Measurements from ENCODE around the gene CCNH.
A peak's percentile ranks its signal among the peaks of the same experiment; 100 is the strongest.

Gene CCNH

DNA sequence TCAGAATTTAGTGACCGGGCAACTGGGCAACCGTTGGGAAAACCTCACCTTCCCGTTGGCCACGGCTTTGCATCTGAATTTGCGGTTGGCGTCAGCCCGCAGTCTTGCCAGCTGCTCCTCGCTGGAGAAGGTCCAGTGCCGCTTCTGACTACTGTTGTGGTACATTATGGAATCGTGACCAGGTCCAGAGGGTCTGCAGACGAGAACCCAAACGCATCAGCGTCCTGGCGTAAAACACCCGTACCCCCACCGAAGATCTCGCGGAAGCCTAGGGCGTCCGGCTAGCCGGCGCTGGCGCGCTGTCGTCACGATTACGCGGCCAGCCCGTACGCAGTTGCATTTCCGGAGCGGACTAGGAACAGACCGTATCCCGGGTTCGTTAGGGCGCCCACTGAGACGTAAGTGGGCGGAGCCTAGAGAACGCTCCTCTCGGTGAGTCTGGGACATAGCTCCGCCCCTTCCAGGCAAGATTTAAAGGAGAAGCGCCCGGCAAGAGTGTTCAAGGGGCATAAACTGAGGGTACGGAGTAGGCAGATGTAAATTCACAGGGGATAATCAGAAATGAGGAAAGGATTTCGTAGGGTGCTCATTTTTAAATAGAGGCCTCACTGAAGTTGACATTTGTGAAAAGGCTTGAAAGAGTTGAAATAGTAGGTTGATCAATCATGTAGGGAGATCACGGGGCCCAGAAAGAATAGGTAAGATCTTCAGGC lies at the start of gene CCNH:
Gene CCNH, minus strand, starts transcription at position 301 of the 713 bp plus-strand sequence. Its CDS starts 136 bp downstream, at position 165.
- DNase-seq, result peak; percentile 87 to 93 (median 90)

DNA sequence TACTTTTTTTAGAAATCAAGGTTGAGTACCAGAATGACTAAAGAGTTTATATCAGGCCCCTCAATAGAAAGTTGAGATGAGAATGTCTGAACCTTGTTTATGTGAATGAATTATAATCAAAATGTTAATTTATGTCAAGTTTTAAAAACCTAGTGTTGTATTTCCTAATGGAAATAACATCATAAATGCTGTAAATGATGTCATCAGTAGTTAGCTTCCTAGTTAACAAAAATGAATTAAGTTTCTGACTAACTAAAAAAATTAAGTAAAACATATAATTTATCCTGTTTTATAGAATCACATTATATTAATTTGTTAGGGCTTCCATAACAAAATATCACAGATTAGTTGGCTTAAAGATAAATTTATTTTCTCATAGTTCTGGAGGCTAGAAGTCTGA lies 45.0 kb upstream of the CCNH start:
- no peak for DNase-seq

DNA sequence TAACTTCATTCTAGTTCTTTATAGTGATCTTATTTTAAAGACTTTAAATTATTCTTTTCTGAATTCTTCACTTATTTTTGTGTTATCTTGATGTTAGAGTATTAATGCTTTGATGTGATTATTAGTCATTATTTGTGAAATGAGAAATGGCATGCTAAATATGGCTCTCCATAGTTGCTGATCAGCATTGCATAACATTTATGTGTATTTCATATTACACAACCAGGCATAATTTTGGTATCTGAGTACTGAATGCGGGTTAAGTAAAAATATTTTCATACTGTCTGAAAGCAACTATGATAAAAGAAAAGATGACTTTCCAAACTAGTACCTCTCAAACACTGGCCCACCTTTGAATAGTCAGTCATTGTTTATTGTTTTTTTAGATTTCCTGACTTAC lies 41.1 kb upstream of the CCNH start:
- no peak for DNase-seq

DNA sequence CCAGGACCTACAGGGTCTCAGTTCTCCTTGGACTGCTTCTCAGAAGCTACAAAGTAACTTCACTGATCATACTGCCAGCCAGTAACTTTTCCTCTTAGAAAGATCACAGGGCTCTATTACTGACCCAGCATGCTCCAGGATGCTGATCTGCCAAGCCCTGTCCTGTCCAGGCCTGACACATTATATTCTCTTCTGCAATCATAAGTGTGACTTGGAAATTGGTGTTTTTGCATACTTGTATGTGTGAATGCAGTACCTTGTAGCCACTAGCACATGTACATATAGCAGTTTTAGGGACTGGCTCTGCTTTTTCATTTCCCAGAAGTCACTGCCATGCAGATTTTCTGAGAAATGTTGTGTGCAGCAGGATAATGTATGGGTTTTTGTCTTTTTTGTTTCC lies 40.1 kb upstream of the CCNH start:
- DNase-seq, result no peak

- no peak for DNase-seq
These were observed 29.7 kb upstream of the CCNH start for GRCh38 chr5:87442419-87442818.

DNA sequence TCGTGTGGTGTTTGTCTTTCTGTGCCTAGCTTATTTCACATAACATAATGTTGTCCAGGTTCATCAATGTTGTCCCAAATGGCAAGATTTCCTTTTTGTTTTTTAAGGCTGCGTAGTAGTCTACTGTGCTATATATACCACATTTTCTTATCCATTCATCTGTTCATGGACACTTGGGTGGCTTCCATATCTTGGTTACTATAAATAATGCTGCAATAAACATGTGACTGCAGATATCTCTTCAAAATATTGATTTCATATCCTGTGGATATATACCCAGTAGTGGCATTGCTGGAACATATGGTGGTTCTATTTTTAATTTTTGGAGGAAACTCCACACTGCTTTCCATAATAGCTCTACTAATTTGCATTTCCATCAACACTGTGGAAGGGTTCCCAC lies 25.5 kb upstream of the CCNH start:
- no peak for DNase-seq

DNA sequence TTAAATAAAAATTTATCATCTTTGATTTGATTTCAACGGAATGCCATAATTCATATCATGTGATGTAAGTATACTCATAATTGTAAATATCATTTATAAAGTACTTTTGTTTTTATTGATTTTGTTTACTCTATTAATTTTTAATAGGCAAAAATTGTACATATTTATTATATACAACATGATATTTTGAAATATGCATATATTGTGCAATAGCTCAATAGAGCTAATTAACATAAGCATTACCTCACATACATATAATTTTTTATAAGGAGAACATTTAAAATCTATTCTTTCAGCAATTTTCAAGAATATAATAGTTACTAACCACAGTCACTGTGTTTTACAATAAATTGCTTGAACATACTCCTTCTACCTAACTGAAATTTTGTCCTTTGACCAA lies 25.0 kb upstream of the CCNH start:
- no peak for DNase-seq

DNA sequence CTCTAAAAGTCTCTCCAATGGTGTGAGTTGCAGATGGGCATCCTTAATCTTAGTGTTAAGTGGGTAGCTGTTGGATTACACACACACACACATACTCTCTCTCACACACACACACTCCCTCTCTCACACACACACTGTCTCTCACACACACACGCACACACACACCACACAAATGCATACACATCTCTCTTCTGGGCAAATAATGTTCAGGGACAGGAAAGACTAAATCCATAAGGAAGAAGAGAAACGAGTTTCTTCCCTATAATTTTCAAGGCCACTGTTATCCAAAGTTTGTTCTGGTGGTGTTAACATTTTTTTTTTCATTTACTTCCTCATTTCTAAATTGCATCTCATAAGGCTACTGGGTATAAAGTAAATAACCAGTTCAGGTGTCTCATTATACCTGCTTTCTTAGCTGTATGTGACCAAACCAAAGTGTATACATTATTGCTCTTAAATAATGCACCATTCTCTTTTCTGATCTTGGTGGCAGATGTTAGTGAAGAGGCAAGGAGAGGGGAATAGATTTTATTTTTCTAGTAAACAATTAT lies 22.5 kb upstream of the CCNH start:
- DNase-seq, result no peak

- DNase-seq, result no peak
These were observed 21.7 kb upstream of the CCNH start for GRCh38 chr5:87434461-87434860.

DNA sequence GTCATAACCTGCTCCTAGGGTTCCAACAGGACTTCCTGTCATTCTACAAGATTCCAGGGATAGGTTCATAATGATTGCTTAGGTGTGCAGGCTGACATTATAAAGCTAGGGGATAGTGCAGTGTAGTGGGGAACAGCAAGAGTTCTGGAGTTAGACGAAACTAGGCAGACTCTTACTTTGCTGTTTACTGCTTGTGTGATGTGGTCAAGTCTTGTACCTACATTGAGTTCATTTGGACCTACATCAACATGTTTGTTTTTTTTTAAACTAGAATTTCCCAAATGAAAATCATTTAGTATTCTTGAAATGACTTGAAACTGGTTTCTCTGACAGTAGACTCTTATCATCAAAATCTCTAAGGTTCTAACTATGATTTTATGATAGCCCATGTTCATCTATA lies 21.2 kb upstream of the CCNH start:
- no peak for DNase-seq

- no peak for DNase-seq
These were observed 19.7 kb upstream of the CCNH start for GRCh38 chr5:87432460-87432859.

GRCh38 chr5:87430863-87431457 lies 18.2 kb upstream of the CCNH start:
- no peak for DNase-seq

GRCh38 chr5:87423755-87424154 lies 11.0 kb upstream of the CCNH start:
- DNase-seq, result no peak

DNA sequence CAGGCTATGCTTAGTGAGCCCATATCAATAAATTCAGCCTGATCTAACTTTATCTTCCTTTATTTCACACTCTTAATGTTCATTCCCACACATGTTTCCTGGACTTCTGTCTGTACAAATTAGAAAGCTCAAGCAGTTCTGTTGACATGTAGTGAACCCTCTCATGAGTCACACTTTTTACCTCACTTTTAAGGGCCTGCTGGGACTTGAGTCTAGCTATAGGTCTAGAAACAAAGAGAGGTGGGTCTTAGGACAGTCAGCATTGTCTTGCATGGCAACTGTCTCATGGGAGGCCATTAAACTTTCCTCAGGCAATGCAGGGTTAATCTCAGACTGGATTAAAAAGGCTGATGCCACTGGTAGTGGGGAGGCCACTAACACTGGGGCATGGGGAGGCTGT lies 8.6 kb upstream of the CCNH start:
- no peak for DNase-seq

DNA sequence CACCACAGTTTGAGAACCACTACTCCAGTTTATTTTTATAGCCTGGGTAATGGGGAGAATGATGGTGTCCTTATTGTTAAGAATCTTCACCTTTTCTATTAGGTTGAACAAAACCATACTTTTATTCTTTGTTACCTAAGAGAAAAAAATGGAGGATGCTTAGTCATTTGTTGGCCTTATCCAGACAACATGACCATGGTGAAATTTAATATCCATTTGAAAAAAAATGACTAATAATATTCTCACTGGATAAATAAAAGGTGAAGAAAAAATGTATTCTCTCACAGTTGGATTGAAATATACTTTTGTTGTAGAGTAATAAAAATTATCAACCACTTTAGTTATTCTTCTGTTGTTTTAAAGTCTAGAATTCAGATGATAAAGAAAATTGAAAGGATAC lies 5.8 kb upstream of the CCNH start:
- DNase-seq, result no peak

DNA sequence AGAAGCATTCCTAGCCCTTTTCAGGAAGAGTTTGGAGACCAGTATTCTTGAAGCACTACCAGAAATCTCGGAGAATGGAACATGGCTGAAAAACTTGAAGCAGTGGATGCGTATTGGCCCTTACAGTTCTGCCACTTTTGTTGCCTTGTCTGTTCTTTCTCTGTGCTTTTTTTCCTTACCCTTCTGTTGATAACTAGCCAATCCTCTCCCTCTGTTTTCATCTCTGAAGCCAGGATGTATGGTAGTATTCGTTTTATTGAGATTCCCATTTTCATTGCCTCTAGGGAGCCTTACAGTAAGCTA lies 564 bp upstream of the CCNH start:
- DNase-seq, result no peak

GRCh38 chr5:87411973-87412629 lies 629 bp downstream of the CCNH start:
- DNase-seq, result peak in 1 of 4 experiments; percentile 32

DNA sequence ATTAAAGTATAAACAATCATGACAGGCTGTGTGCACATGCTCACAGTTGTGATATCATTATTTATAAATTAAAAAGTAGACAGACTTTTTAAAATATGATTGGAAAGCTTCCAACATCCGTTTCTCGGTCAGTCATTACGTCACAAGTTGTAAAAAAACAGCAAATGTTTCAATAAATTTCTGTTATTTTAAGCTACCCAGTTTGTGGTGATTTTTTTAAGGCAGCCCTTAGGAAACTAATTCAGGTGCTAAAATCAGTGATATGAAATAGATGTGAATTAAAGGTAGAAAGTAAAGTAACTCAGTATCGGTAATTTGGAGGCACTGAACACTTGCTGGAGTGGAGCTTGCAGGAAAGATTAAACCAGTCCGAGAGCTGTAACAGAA lies 1.2 kb downstream of the CCNH start:
- DNase-seq, result no peak

GRCh38 chr5:87410931-87411330 lies 1.8 kb downstream of the CCNH start:
- DNase-seq, result no peak

DNA sequence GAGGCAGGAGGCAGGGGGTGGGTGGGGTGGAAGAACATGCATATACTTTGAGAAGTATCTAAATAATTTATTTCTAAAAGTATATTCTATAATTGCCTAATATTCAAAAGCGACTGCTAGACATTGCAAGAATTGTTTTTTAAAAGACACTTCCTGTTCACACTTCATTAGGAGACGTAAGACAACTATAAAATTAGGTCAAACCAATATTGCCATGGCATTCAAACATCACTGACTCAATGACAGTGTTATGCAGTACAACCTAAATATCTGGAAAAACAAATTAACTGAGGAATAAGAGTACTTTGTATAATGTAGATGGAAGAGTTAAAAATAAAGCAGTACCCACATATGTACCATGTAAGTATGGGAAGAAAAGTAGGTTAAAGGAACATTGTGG lies 4.5 kb downstream of the CCNH start:
- DNase-seq, result no peak

DNA sequence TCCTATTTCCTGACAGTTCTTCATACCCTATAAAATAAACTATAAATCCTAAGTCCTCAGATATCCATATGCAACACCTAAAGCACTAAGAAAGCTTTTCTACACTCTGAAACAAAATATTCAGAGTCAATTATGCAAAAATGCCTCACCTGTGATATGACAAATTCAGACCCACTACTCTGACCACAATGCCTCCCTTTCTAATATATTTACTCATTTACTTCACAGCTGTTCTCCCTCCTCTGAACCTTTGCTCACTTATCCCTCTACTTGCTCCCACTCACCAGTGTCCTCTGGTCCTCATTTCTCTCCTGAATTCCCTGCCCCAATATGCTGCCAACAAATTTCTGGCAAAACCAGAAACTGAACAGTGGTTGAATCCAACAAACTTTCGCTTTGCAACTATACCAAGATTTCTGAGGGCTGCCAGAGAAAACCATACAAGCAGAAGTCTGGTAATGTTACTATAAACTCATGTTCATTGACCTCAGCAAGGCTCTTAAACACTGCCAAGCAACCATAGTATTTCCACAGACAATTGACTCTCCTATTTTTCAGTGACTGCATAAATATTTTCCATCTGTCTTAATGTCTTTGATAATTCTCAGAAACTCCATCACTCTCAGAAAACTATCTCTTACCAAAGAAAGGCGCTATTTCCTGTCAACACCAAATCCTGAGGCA lies 7.1 kb downstream of the CCNH start:
- no peak for DNase-seq

GRCh38 chr5:87404359-87404758 lies 8.4 kb downstream of the CCNH start:
- DNase-seq, result no peak

DNA sequence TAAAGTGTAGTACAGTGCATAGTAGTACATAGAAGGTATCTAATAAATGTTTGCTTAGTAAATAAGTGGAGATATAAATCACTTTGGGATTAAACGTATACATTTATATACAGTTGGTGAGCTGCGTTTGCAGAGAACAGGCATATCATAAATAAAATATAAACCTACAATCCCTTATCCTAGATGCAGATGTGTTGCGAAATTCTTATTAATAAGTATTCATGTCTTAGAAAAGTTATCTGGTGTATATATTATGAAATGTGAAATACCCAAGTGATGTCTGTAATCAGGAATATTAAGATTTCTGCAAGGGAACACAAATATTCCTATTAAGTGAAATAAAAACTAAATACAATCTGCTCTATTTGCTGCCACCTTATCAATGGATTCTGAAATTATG lies 8.8 kb downstream of the CCNH start:
- DNase-seq, result no peak

- no peak for DNase-seq
These were observed 9.3 kb downstream of the CCNH start for GRCh38 chr5:87403409-87403808.
